Stimulated activated naive B cell treated with anti-CD40 and anti-IgM and Interleukin-4, amounts not matched to agents 10 μg/mL and 1 μg/mL and 100 μg/mL, for 72 hours (primary cell): ENCODE results near the gene ANKS1B.
"Not testable (repeated sequence)": the region's sequence is repeated elsewhere in the genome, so short reads cannot be mapped to it uniquely, and the experiment has no call there.

Experiments used
- ATAC-seq, 2 donors: fragments of 150-1000 bp; cut with Tn5 transposase; replicated peaks; 2 replicates each; pipeline ENCODE4 v1.10.0; 2021; ENCODE audit warnings: moderate library complexity in 1 of 2
- DNase-seq: peaks from one replicate; pipeline ENCODE4 v3.0.0; 2021
- H3K27ac Mint-ChIP-seq: one replicate; pipeline ENCODE4 v1.8.0; 2022; ENCODE audit warnings: mild to moderate bottlenecking, mixed read lengths
- H3K27me3 Mint-ChIP-seq, 2 donors: one replicate each; pipeline ENCODE4 v1.8.0; 2022; ENCODE audit warnings: mixed read lengths in 2 of 2
- H3K36me3 Mint-ChIP-seq, 2 donors: one replicate each; pipeline ENCODE4 v1.8.0; 2022; ENCODE audit warnings: mixed read lengths in 2 of 2, mild to moderate bottlenecking in 1 of 2
- H3K4me1 Mint-ChIP-seq, 2 donors: one replicate each; pipeline ENCODE4 v1.8.0; 2022; ENCODE audit warnings: mixed read lengths in 2 of 2, mild to moderate bottlenecking in 1 of 2
- H3K4me3 Mint-ChIP-seq, 2 donors: one replicate each; pipeline ENCODE4 v1.8.0; 2022; ENCODE audit warnings: mild to moderate bottlenecking in 2 of 2, mixed read lengths in 2 of 2, moderate library complexity in 1 of 2
- H3K9me3 Mint-ChIP-seq, 2 donors: one replicate each; pipeline ENCODE4 v1.8.0; 2022; ENCODE audit warnings: mixed read lengths in 2 of 2, mild to moderate bottlenecking in 1 of 2

ANKS1B gene

GRCh38 chr12:99704458-99704857 is 280.3 kb downstream of the ANKS1B start:
- Mint-ChIP-seq H3K27me3 (no peaks in the 10 kb centered on the region), H3K9me3 (peaks cover 0 to 7% of the 10 kb centered on the region in 2 donors), H3K36me3 (no peaks in the 10 kb centered on the region), H3K4me1 (no peaks in the 10 kb centered on the region), H3K4me3 (no peak overlapping the region), H3K27ac (no peak overlapping the region)
- DNase-seq = no peak
- ATAC-seq = no peak

DNA sequence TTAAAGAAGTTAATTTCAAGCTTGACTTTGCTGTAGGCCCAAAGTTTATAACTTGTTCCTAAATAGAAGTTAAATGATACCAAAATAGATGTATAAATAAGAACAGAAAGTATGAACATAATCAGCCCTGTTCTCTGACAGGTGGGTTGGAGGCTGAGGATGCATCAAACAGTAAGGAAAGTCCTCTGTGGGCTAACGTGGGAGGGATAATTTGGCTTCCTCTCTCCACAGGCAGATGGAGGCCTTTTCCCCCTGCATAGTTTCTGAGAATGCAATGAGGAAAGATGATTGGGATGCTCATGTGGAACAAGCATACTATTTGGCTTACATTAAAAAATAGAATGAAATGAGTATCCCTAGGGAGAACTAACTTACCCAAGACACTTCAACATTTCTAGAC is 280.7 kb downstream of the ANKS1B start:
- no peak overlapping the region for H3K27ac Mint-ChIP-seq
- no peaks in the 10 kb centered on the region for H3K27me3 Mint-ChIP-seq
- H3K4me3 Mint-ChIP-seq = no peak overlapping the region
- no peak for DNase-seq
- H3K36me3 Mint-ChIP-seq = no peaks in the 10 kb centered on the region
- no peaks in the 10 kb centered on the region for H3K4me1 Mint-ChIP-seq
- no peak for ATAC-seq
- H3K9me3 Mint-ChIP-seq = peaks cover 0 to 6% of the 10 kb centered on the region in 2 donors

- H3K9me3 Mint-ChIP-seq = peaks cover 0 to 6% of the 10 kb centered on the region in 2 donors
These were observed 284.7 kb downstream of the ANKS1B start for GRCh38 chr12:99700032-99700431.

GRCh38 chr12:99695050-99695449 is 289.7 kb downstream of the ANKS1B start:
- no peaks in the 10 kb centered on the region for H3K36me3 Mint-ChIP-seq
- no peaks in the 10 kb centered on the region for H3K27me3 Mint-ChIP-seq
- DNase-seq (no peak), ATAC-seq (no peak)
- H3K27ac Mint-ChIP-seq = no peak overlapping the region
- no peaks in the 10 kb centered on the region for H3K4me1 Mint-ChIP-seq
- H3K9me3 Mint-ChIP-seq = no peaks in the 10 kb centered on the region
- H3K4me3 Mint-ChIP-seq = no peak overlapping the region

More at GRCh38 chr12:99700032-99700431, 284.7 kb downstream of the ANKS1B start:
- ATAC-seq (no peak), DNase-seq (no peak)
- Mint-ChIP-seq H3K27me3 (no peaks in the 10 kb centered on the region), H3K4me1 (no peaks in the 10 kb centered on the region), H3K4me3 (no peak overlapping the region), H3K27ac (no peak overlapping the region), H3K36me3 (no peaks in the 10 kb centered on the region)

DNA sequence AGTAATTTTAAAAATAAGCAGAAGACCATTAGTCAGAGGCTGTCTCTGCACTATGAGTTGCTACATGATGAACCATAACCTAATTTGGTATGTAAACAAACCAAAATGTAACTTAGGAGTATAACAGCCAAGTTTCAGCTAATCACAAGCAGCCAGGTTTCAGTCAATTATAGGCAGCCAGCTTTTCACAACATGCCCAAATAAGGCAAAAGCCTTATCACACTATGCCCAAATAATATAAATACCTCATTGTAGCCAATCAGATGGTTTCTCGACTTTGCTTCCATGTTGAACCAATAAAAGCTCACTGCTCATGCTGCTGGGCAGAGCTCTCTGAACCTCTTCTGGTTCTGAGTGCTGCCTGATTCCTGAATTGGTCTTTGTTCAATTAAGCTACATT is 298.6 kb downstream of the ANKS1B start:
- no peaks in the 10 kb centered on the region for H3K36me3 Mint-ChIP-seq
- ATAC-seq (no peak), DNase-seq (no peak)
- H3K9me3 Mint-ChIP-seq = peaks cover 7 to 13% of the 10 kb centered on the region in 2 donors
- H3K4me1 Mint-ChIP-seq = no peaks in the 10 kb centered on the region
- no peak overlapping the region for H3K4me3 Mint-ChIP-seq
- peaks cover 0 to 5% of the 10 kb centered on the region in 2 donors for H3K27me3 Mint-ChIP-seq
- no peak overlapping the region for H3K27ac Mint-ChIP-seq

DNA sequence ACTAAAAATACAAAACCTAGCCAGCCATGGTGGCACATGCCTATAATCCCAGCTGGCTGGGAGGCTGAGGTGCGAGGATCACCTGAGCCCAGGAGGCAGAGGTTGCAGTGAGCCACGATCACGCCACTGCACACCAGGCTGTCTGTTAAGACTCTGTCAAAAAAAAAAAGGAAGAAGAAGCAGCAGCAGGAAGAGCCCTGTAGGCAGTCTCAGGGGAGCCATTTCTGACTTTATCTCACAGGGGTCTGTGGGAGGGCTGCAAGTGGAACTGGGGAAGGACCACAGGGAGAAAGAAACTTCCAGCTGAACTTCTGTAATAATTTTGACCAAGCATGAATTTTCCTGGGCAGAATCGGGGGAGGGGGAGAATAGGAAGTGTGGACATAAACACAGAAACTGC is 304.5 kb downstream of the ANKS1B start:
- Mint-ChIP-seq H3K4me1 (no peaks in the 10 kb centered on the region), H3K27ac (no peak overlapping the region), H3K9me3 (peaks cover 7 to 17% of the 10 kb centered on the region in 2 donors), H3K4me3 (no peak overlapping the region), H3K36me3 (no peaks in the 10 kb centered on the region), H3K27me3 (peaks cover 0 to 5% of the 10 kb centered on the region in 2 donors)
- no peak for DNase-seq
- ATAC-seq = no peak

DNA sequence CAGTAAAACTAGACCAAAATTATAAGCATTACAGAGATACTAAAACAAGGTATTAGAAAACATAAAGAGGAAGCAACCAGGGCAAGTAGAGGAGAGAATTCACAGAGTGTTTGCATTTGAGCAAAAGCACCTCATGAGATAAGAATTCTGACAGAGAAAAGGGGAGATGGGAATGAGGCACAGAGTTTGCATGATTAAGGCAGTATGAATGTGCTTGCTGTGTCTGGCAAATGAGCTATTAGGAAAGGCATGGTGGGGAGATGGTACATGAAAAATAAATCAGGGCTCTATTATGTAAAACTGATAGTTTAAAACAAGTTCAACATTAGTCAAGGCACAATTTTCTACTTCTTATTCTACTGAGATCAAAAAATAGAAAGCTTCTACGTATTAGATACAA is 314.1 kb downstream of the ANKS1B start:
- H3K27me3 Mint-ChIP-seq = no peaks in the 10 kb centered on the region
- H3K27ac Mint-ChIP-seq = no peak overlapping the region
- H3K9me3 Mint-ChIP-seq = no peaks in the 10 kb centered on the region
- DNase-seq (no peak), ATAC-seq (no peak)
- H3K4me3 Mint-ChIP-seq = no peak overlapping the region
- H3K4me1 Mint-ChIP-seq = no peaks in the 10 kb centered on the region
- H3K36me3 Mint-ChIP-seq = no peaks in the 10 kb centered on the region

DNA sequence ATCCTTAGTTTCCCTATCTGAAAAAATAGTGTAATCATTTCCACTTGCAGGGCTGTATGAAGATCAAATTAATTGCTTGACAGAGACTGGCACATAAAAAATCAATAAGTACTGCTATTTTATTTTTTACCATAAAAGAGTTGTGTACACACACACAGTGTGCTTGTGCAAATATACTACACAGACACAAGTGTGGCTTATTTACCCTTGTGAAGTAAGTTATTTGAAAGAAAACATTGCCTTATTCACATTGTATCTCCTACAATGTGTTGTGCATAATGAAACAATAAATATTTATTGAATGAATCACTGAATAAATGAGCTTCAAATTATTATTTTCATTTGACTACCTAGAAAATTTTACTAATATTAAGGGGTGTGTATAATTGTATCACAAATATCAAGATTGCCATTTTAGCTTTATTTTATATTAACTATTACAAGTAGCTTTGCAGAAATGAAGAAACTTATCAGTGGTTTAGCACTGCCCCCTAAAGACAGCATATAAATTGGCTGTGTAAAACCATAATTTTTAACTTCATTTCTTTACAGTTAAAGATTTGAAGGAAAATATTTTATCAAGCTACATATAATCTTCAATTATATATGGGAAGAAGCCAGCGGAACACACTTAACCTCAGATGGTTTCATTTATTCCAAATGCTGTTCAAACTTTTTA is 325.9 kb downstream of the ANKS1B start:
- no peaks in the 10 kb centered on the region for H3K36me3 Mint-ChIP-seq
- H3K27me3 Mint-ChIP-seq = no peaks in the 10 kb centered on the region
- no peak for ATAC-seq
- DNase-seq = no peak
- no peaks in the 10 kb centered on the region for H3K9me3 Mint-ChIP-seq
- no peak overlapping the region for H3K27ac Mint-ChIP-seq
- no peaks in the 10 kb centered on the region for H3K4me1 Mint-ChIP-seq
- no peak overlapping the region for H3K4me3 Mint-ChIP-seq

DNA sequence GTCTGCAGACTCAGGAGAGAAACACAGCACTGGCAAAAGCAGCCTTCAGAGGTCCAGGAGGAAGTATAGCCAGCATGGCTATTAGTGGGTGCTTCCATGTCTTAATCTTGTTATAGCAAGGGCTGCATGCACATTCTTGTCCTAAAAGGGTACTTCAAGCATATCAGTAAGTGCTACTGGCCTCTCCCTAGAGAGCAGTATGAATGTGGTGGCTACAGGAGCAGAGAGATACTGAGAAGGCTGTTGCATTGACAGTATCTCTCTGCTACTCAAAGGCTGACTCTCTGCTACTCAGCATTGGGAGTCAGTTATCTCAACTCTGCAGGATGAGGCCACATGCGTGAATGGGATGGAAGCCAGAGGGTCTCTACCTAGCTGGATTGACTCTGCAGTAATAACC is 335.2 kb downstream of the ANKS1B start:
- Mint-ChIP-seq H3K27me3 (no peaks in the 10 kb centered on the region), H3K4me1 (no peaks in the 10 kb centered on the region), H3K9me3 (no peaks in the 10 kb centered on the region), H3K27ac (no peak overlapping the region), H3K4me3 (no peak overlapping the region), H3K36me3 (no peaks in the 10 kb centered on the region)
- DNase-seq (no peak), ATAC-seq (no peak)

GRCh38 chr12:99648183-99648582 is 336.6 kb downstream of the ANKS1B start:
- Mint-ChIP-seq H3K4me1 (no peaks in the 10 kb centered on the region), H3K4me3 (no peak overlapping the region), H3K9me3 (peaks cover 0 to 1% of the 10 kb centered on the region in 2 donors), H3K36me3 (no peaks in the 10 kb centered on the region), H3K27me3 (no peaks in the 10 kb centered on the region), H3K27ac (no peak overlapping the region)
- ATAC-seq (no peak), DNase-seq (no peak)

DNA sequence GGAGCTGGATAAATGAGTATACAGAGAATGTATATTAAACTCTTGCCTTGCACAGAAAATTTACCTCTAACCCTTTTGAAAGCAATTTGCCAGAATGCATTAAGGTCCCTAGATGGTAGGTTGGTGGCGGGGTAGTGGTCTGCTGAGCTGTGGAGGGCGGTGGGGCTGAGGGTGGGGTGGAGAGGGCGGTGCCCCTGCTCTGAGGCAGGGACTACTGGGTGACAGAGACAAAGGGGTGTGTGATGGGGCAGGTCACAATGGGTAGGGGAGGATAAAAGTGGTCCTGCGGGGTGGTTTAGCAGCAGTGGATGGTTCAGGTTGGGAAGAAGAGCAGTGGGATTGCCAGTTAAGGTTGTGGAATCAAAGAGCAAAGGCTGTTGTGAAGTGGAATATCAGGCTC is 337.3 kb downstream of the ANKS1B start, which contains the start of gene GARIN6:
GARIN6 (plus strand) TSS at position 301 of the 400 bp plus-strand sequence. CDS start 422 bp downstream, outside the sequence.
- no peaks in the 10 kb centered on the region for H3K4me1 Mint-ChIP-seq
- DNase-seq (no peak), ATAC-seq (no peak)
- H3K27me3 Mint-ChIP-seq = no peaks in the 10 kb centered on the region
- H3K36me3 Mint-ChIP-seq = no peaks in the 10 kb centered on the region
- no peak within 1 kb of the TSS for H3K27ac Mint-ChIP-seq
- H3K9me3 Mint-ChIP-seq = peaks cover 0 to 1% of the 10 kb centered on the region in 2 donors
- H3K4me3 Mint-ChIP-seq = no peak within 1 kb of the TSS

DNA sequence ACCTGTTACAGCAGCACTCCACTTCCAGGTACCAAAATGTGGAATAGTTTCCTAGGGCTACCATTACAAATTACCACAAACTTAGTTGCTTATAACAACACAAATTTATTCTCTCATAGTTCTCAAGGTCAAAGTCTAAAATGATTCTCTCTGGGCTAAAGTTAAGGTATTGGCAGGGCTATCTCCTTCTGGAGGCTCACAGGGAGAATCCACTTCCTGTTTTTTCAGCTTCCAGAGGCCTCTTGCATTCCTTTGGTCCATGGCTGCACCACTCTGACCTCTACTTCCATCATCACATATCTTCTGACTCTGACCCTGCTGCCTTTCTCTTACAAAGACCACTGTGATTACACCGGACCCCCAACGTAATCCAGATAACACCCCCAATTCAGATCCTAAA is 340.1 kb downstream of the ANKS1B start:
- H3K4me1 Mint-ChIP-seq = no peaks in the 10 kb centered on the region
- peaks cover 0 to 1% of the 10 kb centered on the region in 2 donors for H3K9me3 Mint-ChIP-seq
- no peaks in the 10 kb centered on the region for H3K27me3 Mint-ChIP-seq
- no peaks in the 10 kb centered on the region for H3K36me3 Mint-ChIP-seq
- H3K4me3 Mint-ChIP-seq = no peak overlapping the region
- no peak for DNase-seq
- H3K27ac Mint-ChIP-seq = no peak overlapping the region
- no peak for ATAC-seq

DNA sequence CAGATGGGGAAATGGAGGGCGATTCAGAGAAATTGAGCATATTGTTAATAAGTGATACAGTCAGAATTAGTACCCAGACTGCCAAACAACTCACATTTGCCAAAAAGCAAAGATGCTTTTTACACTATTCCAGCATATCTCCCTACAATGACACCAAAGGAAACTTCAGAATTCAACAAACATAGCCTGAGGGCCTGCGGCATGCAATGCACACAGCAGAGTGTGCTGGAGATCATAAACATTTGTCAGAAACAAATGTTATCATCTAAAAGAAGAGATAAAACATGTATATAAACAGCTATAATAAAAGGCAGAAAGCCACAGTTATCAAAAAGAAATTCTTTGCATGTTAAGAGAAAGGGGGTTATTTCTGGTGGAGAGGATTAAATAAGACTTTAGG is 357.3 kb downstream of the ANKS1B start:
- ATAC-seq (no peak), DNase-seq (no peak)
- no peaks in the 10 kb centered on the region for H3K27me3 Mint-ChIP-seq
- no peaks in the 10 kb centered on the region for H3K4me1 Mint-ChIP-seq
- H3K9me3 Mint-ChIP-seq = peaks cover 0 to 1% of the 10 kb centered on the region in 2 donors
- H3K4me3 Mint-ChIP-seq = no peak overlapping the region
- no peaks in the 10 kb centered on the region for H3K36me3 Mint-ChIP-seq
- no peak overlapping the region for H3K27ac Mint-ChIP-seq

DNA sequence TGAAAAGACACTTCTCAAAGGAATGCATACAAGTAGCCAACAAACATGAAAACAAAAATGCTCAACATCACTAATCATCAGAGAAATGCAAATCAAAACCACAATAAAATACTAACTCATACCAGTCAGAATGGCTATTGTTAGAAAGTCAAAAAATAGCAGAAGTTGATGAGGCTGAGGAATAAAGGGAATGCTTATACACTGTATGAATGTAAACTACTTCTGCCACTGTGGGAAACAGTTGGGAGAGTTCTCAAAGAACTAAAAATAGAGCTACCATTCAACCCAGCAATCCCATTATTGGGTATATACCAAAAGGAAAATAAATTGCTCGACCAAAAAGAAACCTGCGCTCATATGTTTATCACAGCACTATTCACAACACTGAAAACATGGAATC is 360.1 kb downstream of the ANKS1B start:
- ATAC-seq, DNase-seq, H3K9me3 Mint-ChIP-seq, H3K27me3 Mint-ChIP-seq, H3K4me3 Mint-ChIP-seq, H3K27ac Mint-ChIP-seq, H3K36me3 Mint-ChIP-seq, H3K4me1 Mint-ChIP-seq: not testable (repeated sequence)

DNA sequence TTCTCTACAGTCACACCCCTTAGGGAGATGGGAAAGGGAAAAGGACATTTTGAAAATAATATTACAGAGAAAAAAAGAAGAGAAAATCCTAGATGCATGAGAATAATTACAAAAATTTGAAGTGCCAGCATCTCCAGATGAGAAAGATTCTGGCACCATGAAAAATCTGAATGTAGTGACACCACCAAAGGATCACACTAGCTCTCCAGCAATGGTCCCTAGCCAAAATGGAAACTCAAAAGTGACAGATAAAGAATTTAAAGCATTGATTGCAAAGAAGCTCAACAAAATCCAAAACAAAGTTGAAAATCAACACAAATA is 364.6 kb downstream of the ANKS1B start:
- no peaks in the 10 kb centered on the region for H3K27me3 Mint-ChIP-seq
- DNase-seq = no peak
- H3K9me3 Mint-ChIP-seq = peaks cover 0 to 9% of the 10 kb centered on the region in 2 donors
- H3K4me1 Mint-ChIP-seq = no peaks in the 10 kb centered on the region
- no peak overlapping the region for H3K27ac Mint-ChIP-seq
- H3K4me3 Mint-ChIP-seq = no peak overlapping the region
- H3K36me3 Mint-ChIP-seq = no peaks in the 10 kb centered on the region
- ATAC-seq = no peak
